HepG2 (cell line): ENCODE measurements around the gene ERC1.

Source experiments
- CTCF ChIP-seq: sonication (generic); formaldehyde crosslinking; IDR thresholded peaks from 2 replicates; pipeline ENCODE4 v1.5.0; 2020; ENCODE audit warnings: mild to moderate bottlenecking, missing genetic modification reagents, moderate library complexity
- EP300 ChIP-seq, 3 experiments: sonication (generic) in 1 of 3; formaldehyde crosslinking in 1 of 3; IDR thresholded peaks; 2 replicates each; pipeline versions ENCODE4 v1.5.1 to v1.6.1; 2011 to 2020; ENCODE audit warnings: low read depth in 2 of 3, low read length in 2 of 3, borderline replicate concordance in 1 of 3, improper control_type of control experiment in 1 of 3, mild to moderate bottlenecking in 1 of 3, missing genetic modification reagents in 1 of 3, moderate library complexity in 1 of 3
- FOXK2 ChIP-seq: fragments of 450-650 bp; IDR thresholded peaks from 2 replicates; pipeline ENCODE4 v1.6.1; 2016
- HES4 ChIP-seq: sonication (generic); formaldehyde crosslinking; IDR thresholded peaks from 2 replicates; pipeline ENCODE4 v1.9.0; 2021; ENCODE audit warnings: mild to moderate bottlenecking, missing genetic modification reagents, borderline replicate concordance
- KAT2B ChIP-seq: fragments of 150-350 bp; IDR thresholded peaks from 2 replicates; pipeline ENCODE4 v1.6.1; 2014; ENCODE audit warnings: low read depth, low read length, borderline replicate concordance
- NFIC ChIP-seq: IDR thresholded peaks from 2 replicates; pipeline ENCODE4 v1.6.1; 2012; ENCODE audit warnings: mild to moderate bottlenecking, low read length, inconsistent platforms
- SNAI1 ChIP-seq: sonication (generic); formaldehyde crosslinking; IDR thresholded peaks from 2 replicates; pipeline ENCODE4 v1.5.0; 2020; ENCODE audit warnings: mild to moderate bottlenecking, missing genetic modification reagents, borderline replicate concordance
- SP2 ChIP-seq: sonication (generic); formaldehyde crosslinking; IDR thresholded peaks from 2 replicates; pipeline ENCODE4 v1.5.1; 2020; ENCODE audit warnings: mild to moderate bottlenecking, missing genetic modification reagents

GRCh38 chr12:1102791-1103450 is 111.9 kb downstream of the ERC1 start:
- TF ChIP-seq SNAI1 (CRISPR knock-in tag) (no peak), KAT2B (no peak), FOXK2 (no peak), HES4 (CRISPR knock-in tag) (no peak), CTCF (no peak), SP2 (CRISPR knock-in tag) (no peak), EP300 (IDR thresholded peaks at IDR 0.05; ENCODE audit: low read depth in 2 of 2, low read length in 2 of 2) (no peak), EP300 (CRISPR knock-in tag; IDR thresholded peaks at IDR 0.05; ENCODE audit: borderline replicate concordance) (no peak), NFIC (no peak)
